SK-N-MC (cell line): Measurements from ENCODE around the gene SPINK9.
A peak's percentile ranks its signal among the peaks of the same experiment; 100 is the strongest.

ENCODE experiments used
- DNase-seq: peaks from one replicate; pipeline ENCODE4 v3.0.0-alpha.2; 2011; ENCODE audit warnings: low read depth, low spot score
- H3K27ac ChIP-seq: fragments of 200-600 bp; sonication (generic); 2 replicates; pipeline ENCODE4 v1.5.1; 2016; ENCODE audit warnings: mixed run types
- H3K36me3 ChIP-seq: fragments of 200-600 bp; sonication (generic); 2 replicates; pipeline ENCODE4 v1.6.1; 2017; ENCODE audit warnings: antibody characterized with exemption, low read length, mixed read lengths; ENCODE audit not compliant: insufficient read depth
- H3K4me3 ChIP-seq: fragments of 200-600 bp; sonication (generic); 2 replicates; pipeline ENCODE4 v1.5.1; 2016
- H3K9ac ChIP-seq: fragments of 200-600 bp; sonication (generic); 2 replicates; pipeline ENCODE4 v1.8.0; 2017; ENCODE audit warnings: mixed run types, mixed read lengths; ENCODE audit not compliant: insufficient read length
- H3K9me3 ChIP-seq: fragments of 200-600 bp; sonication (generic); 2 replicates; pipeline ENCODE4 v1.6.1; 2017; ENCODE audit warnings: low read depth, mild to moderate bottlenecking, antibody characterized with exemption, low read length, moderate library complexity, mixed read lengths
- EZH2 ChIP-seq: fragments of 200-600 bp; sonication (generic); IDR thresholded peaks from one replicate; pipeline ENCODE4 v1.6.1; 2017; ENCODE audit warnings: antibody characterized with exemption
- FOXP2 ChIP-seq: optimal IDR thresholded peaks from 2 replicates; pipeline ENCODE3; 2011; ENCODE audit warnings: mild to moderate bottlenecking, moderate library complexity; ENCODE audit not compliant: insufficient read depth; ENCODE audit errors: extremely low read length, control extremely low read depth
- POLR2AphosphoS5 ChIP-seq: IDR thresholded peaks from 2 replicates; pipeline ENCODE4 v1.6.1; 2012; ENCODE audit warnings: mild to moderate bottlenecking, low read depth, low read length, borderline replicate concordance

The SPINK9 gene

DNA sequence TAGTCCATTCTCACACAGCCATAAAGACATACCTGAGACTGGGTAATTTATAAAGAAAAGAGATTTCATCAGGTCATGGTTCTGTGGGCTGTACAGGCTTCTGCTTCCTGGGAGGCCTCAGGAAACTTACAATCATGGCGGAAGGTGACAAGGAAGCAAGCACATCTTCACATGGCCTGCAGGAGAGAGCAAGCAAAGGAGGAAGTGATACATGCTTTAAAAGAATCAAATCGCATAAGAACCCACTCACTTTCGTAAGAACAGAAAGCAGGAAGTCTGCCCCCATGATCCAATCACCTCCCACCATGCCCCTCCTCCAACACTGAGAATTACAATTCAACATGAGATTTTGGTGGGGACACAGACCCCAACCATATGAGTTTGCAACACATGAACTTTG lies 43.3 kb downstream of the SPINK9 start:
- Histone ChIP-seq H3K36me3 (no peaks in the 10 kb centered on the region), H3K9ac (no peak overlapping the region), H3K27ac (no peak overlapping the region), H3K4me3 (no peak overlapping the region), H3K9me3 (no peaks in the 10 kb centered on the region)
- TF ChIP-seq POLR2AphosphoS5 (no peak), FOXP2 (no peak), EZH2 (no peak)
- no peak for DNase-seq

DNA sequence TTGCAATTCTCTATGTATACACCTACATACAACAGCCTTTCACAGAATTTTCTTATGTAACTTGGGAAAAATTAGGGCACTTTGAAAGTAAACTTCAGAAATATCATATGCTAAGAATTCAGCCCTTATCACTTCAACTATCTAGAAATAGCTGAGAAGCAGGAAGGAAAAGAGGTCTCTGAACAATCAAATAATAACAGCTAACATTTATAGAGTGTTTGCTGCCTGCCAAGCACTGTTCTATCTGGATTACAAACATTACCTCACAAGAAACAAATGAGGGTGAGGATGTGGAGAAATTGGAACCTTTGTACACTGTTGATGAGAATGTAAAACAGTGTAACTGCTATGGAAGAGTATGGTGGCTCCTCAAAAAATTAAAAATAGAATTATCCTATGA lies 44.0 kb downstream of the SPINK9 start:
- no peak overlapping the region for H3K4me3 ChIP-seq
- no peak overlapping the region for H3K27ac ChIP-seq
- TF ChIP-seq FOXP2 (no peak), POLR2AphosphoS5 (no peak), EZH2 (no peak)
- H3K9me3 ChIP-seq = no peaks in the 10 kb centered on the region
- no peak for DNase-seq
- no peaks in the 10 kb centered on the region for H3K36me3 ChIP-seq
- no peak overlapping the region for H3K9ac ChIP-seq

DNA sequence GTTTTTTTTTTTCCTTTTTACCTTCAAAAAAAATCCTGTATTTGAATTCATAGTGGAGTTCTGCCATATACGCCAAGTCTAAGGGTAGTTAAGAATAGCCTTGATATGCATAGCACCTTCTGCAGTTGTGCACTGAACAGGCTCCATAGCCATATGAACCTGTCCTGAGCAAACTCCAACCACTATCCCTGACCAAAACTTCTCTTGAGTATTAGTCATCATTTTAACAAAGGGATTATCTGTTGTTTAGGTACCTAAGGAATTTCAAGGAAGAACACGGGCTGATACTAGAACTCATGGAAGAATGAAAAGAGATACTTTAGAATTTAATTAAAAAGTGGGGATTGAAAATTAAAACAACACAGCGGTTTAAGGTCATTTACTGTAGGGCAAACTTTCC lies 46.5 kb downstream of the SPINK9 start:
- no peak for DNase-seq
- Histone ChIP-seq H3K36me3 (no peaks in the 10 kb centered on the region), H3K9ac (no peak overlapping the region), H3K27ac (no peak overlapping the region), H3K4me3 (no peak overlapping the region), H3K9me3 (no peaks in the 10 kb centered on the region)
- no peak for TF ChIP-seq FOXP2
- TF ChIP-seq EZH2 = no peak
- TF ChIP-seq POLR2AphosphoS5 = no peak

DNA sequence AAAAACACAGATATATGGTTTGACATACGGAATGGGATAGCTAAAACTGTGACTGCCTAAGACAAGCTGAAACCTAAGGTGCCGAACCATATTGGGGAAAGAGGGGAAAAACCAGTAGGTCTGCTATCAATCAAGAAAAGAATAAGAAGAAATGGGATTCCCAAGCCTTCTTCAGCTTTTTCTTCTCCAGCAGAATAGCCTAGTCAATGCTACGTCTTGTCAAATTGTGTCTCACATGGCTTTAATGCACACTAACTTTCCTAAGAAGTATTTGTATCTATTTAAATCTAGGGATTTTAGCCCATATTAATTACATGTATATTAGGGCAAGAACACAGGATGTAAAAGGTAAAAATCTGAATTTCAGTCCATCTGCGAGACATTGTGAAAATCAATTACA lies 47.6 kb downstream of the SPINK9 start:
- Histone ChIP-seq H3K27ac (peak overlapping the region; percentile 66), H3K4me3 (peak overlapping the region; percentile 94), H3K9me3 (no peaks in the 10 kb centered on the region), H3K9ac (peak overlapping the region; percentile 97), H3K36me3 (no peaks in the 10 kb centered on the region)
- TF ChIP-seq POLR2AphosphoS5 = no peak
- no peak for TF ChIP-seq FOXP2
- TF ChIP-seq EZH2 = no peak
- no peak for DNase-seq

DNA sequence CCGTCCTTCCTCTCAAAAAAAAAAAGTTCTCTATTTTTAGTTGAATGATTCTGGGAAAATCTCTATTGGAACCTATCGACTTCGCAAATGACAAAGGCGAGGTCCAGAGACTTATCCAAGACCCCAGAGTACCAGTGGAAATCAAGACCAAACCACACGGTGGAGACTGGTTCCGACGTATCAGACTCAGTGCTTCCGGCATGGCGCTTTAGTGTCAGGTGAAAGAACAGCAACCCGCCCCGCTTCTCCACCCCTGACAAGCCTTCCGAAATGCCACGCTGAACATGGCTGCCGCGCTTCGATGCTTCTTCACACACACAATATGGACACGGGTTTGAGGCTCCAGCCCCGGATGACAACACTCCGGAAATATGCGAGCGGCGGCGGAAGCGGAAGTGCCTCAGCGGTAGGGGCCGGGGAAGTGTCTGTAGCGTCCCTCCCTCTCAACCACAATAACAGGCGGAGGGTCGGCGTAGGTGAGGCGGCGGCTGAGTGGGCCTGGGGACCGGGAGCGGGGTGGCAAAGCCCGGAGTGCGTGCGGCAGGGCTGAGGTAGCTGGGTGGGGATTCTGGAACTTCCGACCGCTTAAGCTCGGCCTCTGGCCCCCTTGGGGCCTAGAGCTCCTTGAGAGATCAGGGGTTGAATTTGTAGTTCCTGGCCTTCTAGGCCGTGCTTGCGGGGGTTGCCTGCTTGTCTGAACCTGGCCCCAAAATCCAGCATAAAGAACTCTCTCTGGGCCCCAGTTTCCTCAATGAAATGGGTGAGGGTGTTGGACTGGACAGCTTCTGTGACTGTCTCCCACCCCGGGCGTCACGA lies 48.4 kb downstream of the SPINK9 start, which contains the start of gene FBXO38:
Gene FBXO38, plus strand, starts transcription at position 395 of the 816 bp plus-strand sequence. CDS start 10,819 bp downstream, outside the sequence.
- peaks cover 1% of the 10 kb centered on the region; the same call in 1 of the 2 replicates for H3K36me3 ChIP-seq
- H3K9ac ChIP-seq = peak within 1 kb of the TSS; percentile 97
- peak; percentile 83 for DNase-seq
- no peaks in the 10 kb centered on the region for H3K9me3 ChIP-seq
- peak within 1 kb of the TSS; percentile 66 for H3K27ac ChIP-seq
- no peak for TF ChIP-seq FOXP2
- peak; percentile 91 for TF ChIP-seq POLR2AphosphoS5
- TF ChIP-seq EZH2 = no peak
- peak within 1 kb of the TSS; percentile 94 for H3K4me3 ChIP-seq

DNA sequence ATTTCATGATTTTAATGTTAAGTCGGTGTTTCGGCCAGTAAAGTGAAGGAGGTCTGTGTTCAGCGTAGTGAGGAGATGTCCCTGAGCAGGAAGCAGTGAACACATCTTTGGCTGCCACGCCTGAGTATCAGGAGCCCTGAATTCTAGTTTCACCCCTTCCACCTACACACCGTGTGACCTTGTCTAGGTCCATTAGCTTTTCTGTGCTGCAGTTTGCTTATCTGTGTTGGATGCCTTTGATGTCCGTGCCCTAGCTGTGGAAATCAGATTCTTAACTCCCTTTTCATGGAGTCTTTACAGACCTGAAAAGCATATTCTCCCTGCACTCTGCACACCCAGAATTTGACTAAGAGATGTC lies 49.0 kb downstream of the SPINK9 start:
- DNase-seq = no peak
- no peaks in the 10 kb centered on the region for H3K9me3 ChIP-seq
- H3K9ac ChIP-seq = peak overlapping the region; percentile 97
- H3K36me3 ChIP-seq = peaks cover 3% of the 10 kb centered on the region; the same call in 1 of the 2 replicates
- peak overlapping the region; percentile 94 for H3K4me3 ChIP-seq
- TF ChIP-seq EZH2 = no peak
- no peak for TF ChIP-seq POLR2AphosphoS5
- no peak for TF ChIP-seq FOXP2
- no peak overlapping the region for H3K27ac ChIP-seq

DNA sequence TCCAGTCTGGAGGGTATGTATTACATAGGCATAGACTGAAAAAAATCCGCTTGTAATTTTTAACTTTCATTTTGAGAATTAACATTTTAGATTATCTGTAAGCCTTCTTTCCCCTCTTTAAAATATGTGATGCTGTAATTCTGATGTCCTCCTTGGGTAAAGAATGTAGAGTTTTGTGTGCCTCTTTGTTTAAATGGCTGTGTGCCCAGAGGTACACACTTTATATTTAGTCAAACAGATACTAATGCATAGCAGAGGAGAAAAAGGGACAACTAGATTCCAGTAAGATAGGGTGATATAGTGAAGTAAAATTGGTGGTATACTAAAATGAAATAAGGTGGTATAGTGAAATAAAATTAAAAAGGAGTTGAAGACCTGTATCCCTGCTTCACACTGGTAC lies 49.7 kb downstream of the SPINK9 start:
- TF ChIP-seq FOXP2 = no peak
- no peak for TF ChIP-seq EZH2
- no peak for TF ChIP-seq POLR2AphosphoS5
- H3K27ac ChIP-seq = no peak overlapping the region
- no peaks in the 10 kb centered on the region for H3K9me3 ChIP-seq
- no peak for DNase-seq
- H3K36me3 ChIP-seq = peaks cover 3% of the 10 kb centered on the region; the same call in 1 of the 2 replicates
- H3K4me3 ChIP-seq = peak overlapping the region; percentile 94
- H3K9ac ChIP-seq = peak overlapping the region; percentile 97

DNA sequence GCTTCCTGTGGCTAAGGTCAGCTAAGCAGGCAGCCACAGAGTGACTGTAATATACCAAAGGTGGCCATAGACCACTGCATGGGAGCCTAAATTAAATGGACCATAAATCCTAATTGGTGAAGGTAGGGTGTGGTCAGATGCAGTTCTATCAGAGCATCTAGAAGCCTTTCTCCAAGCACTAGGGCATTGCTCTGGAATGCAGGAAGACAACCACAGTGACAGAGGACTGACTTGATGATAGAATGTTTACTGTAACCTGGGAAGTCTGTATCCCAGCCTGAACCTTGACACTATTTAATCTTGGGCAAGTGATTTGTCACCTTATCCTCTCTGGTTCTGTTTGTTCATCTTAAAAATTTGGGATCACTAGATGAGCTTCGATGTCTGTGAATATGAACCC lies 50.7 kb downstream of the SPINK9 start:
- Histone ChIP-seq H3K27ac (no peak overlapping the region), H3K9ac (no peak overlapping the region), H3K9me3 (no peaks in the 10 kb centered on the region), H3K4me3 (no peak overlapping the region), H3K36me3 (peaks cover 3% of the 10 kb centered on the region; the same call in 1 of the 2 replicates)
- no peak for TF ChIP-seq EZH2
- no peak for DNase-seq

DNA sequence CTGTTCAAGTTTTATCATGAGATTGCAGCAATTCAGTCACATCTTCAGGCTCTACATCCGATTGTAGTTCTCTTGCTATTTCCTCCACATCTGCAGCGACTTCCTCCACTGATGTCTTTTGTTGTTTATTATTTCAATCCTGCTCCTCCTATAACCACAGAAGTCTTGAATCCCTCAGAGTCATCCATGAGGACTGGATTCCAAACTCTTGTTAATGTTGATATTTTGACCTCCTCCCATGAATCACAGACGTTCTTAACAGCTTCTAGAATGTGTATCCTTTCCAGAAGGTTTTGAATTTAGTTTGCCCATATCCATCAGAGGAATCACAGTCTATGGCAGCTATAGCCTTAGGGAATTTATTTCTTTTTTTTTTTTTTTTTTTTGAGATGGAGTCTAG lies 52.0 kb downstream of the SPINK9 start:
- Histone ChIP-seq H3K4me3 (no peak overlapping the region), H3K9me3 (no peaks in the 10 kb centered on the region), H3K36me3 (peaks cover 3% of the 10 kb centered on the region; the same call in 1 of the 2 replicates), H3K9ac (no peak overlapping the region), H3K27ac (no peak overlapping the region)
- DNase-seq = no peak
- no peak for TF ChIP-seq FOXP2

DNA sequence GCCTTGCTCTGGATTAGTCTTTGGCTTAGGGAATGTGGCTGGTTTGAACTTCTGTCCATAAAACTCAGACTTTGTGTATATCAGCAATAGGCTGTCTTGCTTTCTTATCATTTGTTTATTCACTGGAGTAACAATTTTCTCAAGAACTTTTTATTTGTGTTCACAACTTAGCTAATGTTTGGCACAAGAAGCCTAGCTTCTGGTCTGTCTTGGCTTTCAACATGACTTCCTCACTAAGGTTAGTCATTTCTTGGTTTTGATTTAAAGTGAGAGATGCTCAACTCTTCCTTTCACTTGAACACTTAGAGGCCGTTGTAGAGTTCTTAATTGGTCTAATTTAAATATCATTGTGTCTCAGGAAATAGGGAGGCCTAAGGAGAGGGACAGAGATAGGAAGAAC lies 53.3 kb downstream of the SPINK9 start:
- no peak for DNase-seq
- Histone ChIP-seq H3K36me3 (peaks cover 3% of the 10 kb centered on the region; the same call in 1 of the 2 replicates), H3K9me3 (no peaks in the 10 kb centered on the region), H3K4me3 (no peak overlapping the region), H3K9ac (no peak overlapping the region), H3K27ac (no peak overlapping the region)
- TF ChIP-seq POLR2AphosphoS5 = no peak
- no peak for TF ChIP-seq FOXP2
- TF ChIP-seq EZH2 = no peak
